CD14-positive monocyte (primary cell): ENCODE measurements around the gene WDR82. TPM values are rescaled to one million over a fixed set of nuclear protein-coding genes. Genes with fewer than 3 reads are reported as not detected.

Experiments
- DNase-seq, 3 donors: peaks; one replicate each; pipeline ENCODE4 v3.0.0-alpha.2; 2011 to 2022
- H2AFZ ChIP-seq: 2 replicates; pipeline ENCODE4 v1.6.0; 2012; ENCODE audit warnings: mild to moderate bottlenecking, low read depth, low read length, inconsistent platforms; ENCODE audit not compliant: insufficient read depth, poor library complexity, severe bottlenecking
- H3K27ac ChIP-seq, 2 donors: 1 replicate in 1 of 2; 2 replicates in 1 of 2; pipeline ENCODE4 v1.5.1; 2012 to 2013; ENCODE audit warnings: low read length in 2 of 2, control low read depth in 1 of 2, inconsistent platforms in 1 of 2, low read depth in 1 of 2, mild to moderate bottlenecking in 1 of 2
- H3K27me3 ChIP-seq, 2 donors: one replicate each; pipeline versions ENCODE4 v1.6.0 to v1.6.1; 2011 to 2013; ENCODE audit warnings: low read length in 2 of 2; ENCODE audit not compliant: control insufficient read depth in 2 of 2, insufficient read depth in 2 of 2
- H3K36me3 ChIP-seq, 2 donors: replicated peaks in 1 of 2; 1 replicate in 1 of 2; 2 replicates in 1 of 2; pipeline versions ENCODE4 v1.5.1 to v1.6.1; 2012 to 2013; ENCODE audit warnings: low read length in 2 of 2, control low read depth in 1 of 2, inconsistent platforms in 1 of 2, mild to moderate bottlenecking in 1 of 2; ENCODE audit not compliant: insufficient read depth in 2 of 2, control insufficient read depth in 1 of 2
- H3K4me1 ChIP-seq, 2 donors: 1 replicate in 1 of 2; 2 replicates in 1 of 2; pipeline versions ENCODE4 v1.5.1 to v1.6.1; 2012 to 2013; ENCODE audit warnings: low read length in 2 of 2, control low read depth in 1 of 2, inconsistent platforms in 1 of 2, mild to moderate bottlenecking in 1 of 2, moderate library complexity in 1 of 2; ENCODE audit not compliant: insufficient read depth in 2 of 2, control insufficient read depth in 1 of 2
- H3K4me2 ChIP-seq: replicated peaks from 2 replicates; pipeline ENCODE3; 2012; ENCODE audit warnings: low read length, moderate library complexity, mild to moderate bottlenecking; ENCODE audit not compliant: poor library complexity, severe bottlenecking; ENCODE audit errors: extremely low read depth
- H3K4me3 ChIP-seq, 3 experiments: fragments of 200-600 bp in 1 of 3; sonication (generic) in 1 of 3; replicated peaks in 1 of 3; 1 replicate in 2 of 3; 2 replicates in 1 of 3; pipeline ENCODE4 v1.5.1; 2011 to 2013; ENCODE audit warnings: low read length in 3 of 3, mild to moderate bottlenecking in 3 of 3, control low read depth in 2 of 3, low read depth in 2 of 3, inconsistent platforms in 1 of 3, moderate library complexity in 1 of 3
- H3K79me2 ChIP-seq: 2 replicates; pipeline ENCODE4 v1.6.0; 2012; ENCODE audit warnings: mild to moderate bottlenecking, control low read depth, inconsistent platforms, low read length, moderate library complexity; ENCODE audit not compliant: insufficient read depth
- H3K9ac ChIP-seq: 2 replicates; pipeline ENCODE4 v1.6.0; 2017; ENCODE audit warnings: low read length, mild to moderate bottlenecking; ENCODE audit not compliant: insufficient read depth, poor library complexity, severe bottlenecking
- H3K9me3 ChIP-seq, 2 donors: replicated peaks in 1 of 2; 1 replicate in 1 of 2; 2 replicates in 1 of 2; pipeline versions ENCODE4 v1.5.1 to v1.6.1; 2012 to 2013; ENCODE audit warnings: low read length in 2 of 2, control low read depth in 1 of 2; ENCODE audit not compliant: control insufficient read depth in 1 of 2, insufficient read depth in 1 of 2
- H4K20me1 ChIP-seq: 2 replicates; pipeline ENCODE4 v1.6.0; 2012; ENCODE audit warnings: mild to moderate bottlenecking, low read length, control low read depth, moderate library complexity; ENCODE audit not compliant: insufficient read depth
- H3K27ac Mint-ChIP-seq, 7 donors: one replicate each; pipeline ENCODE4 v1.8.0; 2020; ENCODE audit warnings: mild to moderate bottlenecking in 7 of 7, mixed read lengths in 7 of 7, moderate library complexity in 6 of 7, inconsistent platforms in 2 of 7
- H3K27me3 Mint-ChIP-seq, 3 donors: one replicate each; pipeline ENCODE4 v1.8.0; 2021 to 2022; ENCODE audit warnings: low read depth in 3 of 3, mild to moderate bottlenecking in 3 of 3, mixed read lengths in 3 of 3, moderate library complexity in 3 of 3, inconsistent platforms in 1 of 3
- H3K36me3 Mint-ChIP-seq, 2 donors: one replicate each; pipeline ENCODE4 v1.8.0; 2020; ENCODE audit warnings: mixed read lengths in 2 of 2, inconsistent platforms in 1 of 2, mild to moderate bottlenecking in 1 of 2
- H3K4me1 Mint-ChIP-seq: one replicate; pipeline ENCODE4 v1.8.0; 2020; ENCODE audit warnings: mild to moderate bottlenecking, mixed read lengths
- H3K4me3 Mint-ChIP-seq, 2 donors: one replicate each; pipeline ENCODE4 v1.8.0; 2020; ENCODE audit warnings: mild to moderate bottlenecking in 2 of 2, mixed read lengths in 2 of 2, moderate library complexity in 1 of 2
- H3K9me3 Mint-ChIP-seq, 7 donors: one replicate each; pipeline ENCODE4 v1.8.0; 2020 to 2022; ENCODE audit warnings: mixed read lengths in 7 of 7, mild to moderate bottlenecking in 6 of 7, moderate library complexity in 6 of 7, inconsistent platforms in 2 of 7
- WGBS: methylation state at CpG from one replicate; pipeline ENCODE4 v1.1.5; 2013; ENCODE audit warnings: missing lambda C conversion rate; ENCODE audit not compliant: insufficient coverage; 5-methylcytosine and 5-hydroxymethylcytosine counted together
- intact Hi-C, 2 donors: fragments of 100-400 bp; cut with micrococcal nuclease; formaldehyde crosslinking; loops; one replicate each; pipeline versions ENCODE4 v1.15.0 to v1.15.1; 2023
- polyA plus RNA-seq, 3 donors: library from polyadenylated mRNA; depleted of rRNA in 1 of 3; unstranded in 2 of 3; stranded (reverse) in 1 of 3; fragments of 300-500 nt in 2 of 3; fragments of >200 nt in 1 of 3; fragmentation: Illumina TruSeq in 2 of 3; gene quantifications; 1 replicate in 2 of 3; 2 replicates in 1 of 3; pipeline ENCODE4 v1.2.3, GENCODE V29; 2012 to 2021
- TF ChIP-seq, protein P1 (sequence below): fragments of 200-600 bp; IDR thresholded peaks from one replicate; pipeline ENCODE4 v1.8.0; 2022; ENCODE audit warnings: antibody characterized with exemption, mild to moderate bottlenecking

The WDR82 gene
- polyA plus RNA-seq, 3 donors: 27.3 to 33.4 (median 32.3) TPM

- no peak overlapping the region for H3K27ac Mint-ChIP-seq
- no peaks in the 10 kb centered on the region for H3K79me2 ChIP-seq
- peaks cover 3% of the 10 kb centered on the region for H4K20me1 ChIP-seq
- peaks cover 18 to 28% of the 10 kb centered on the region in 2 donors for H3K36me3 ChIP-seq
- H3K9me3 Mint-ChIP-seq: no peaks in the 10 kb centered on the region
- H3K4me1 Mint-ChIP-seq: peaks cover 37% of the 10 kb centered on the region
- no peaks in the 10 kb centered on the region for H3K9me3 ChIP-seq
- no peak overlapping the region for H3K4me3 ChIP-seq
- peaks cover 27 to 33% of the 10 kb centered on the region in 2 donors for H3K4me1 ChIP-seq
- 77% methylated on average over 3 of the region's 6 CpGs for WGBS
- no peak for DNase-seq
- no peak overlapping the region for H3K4me3 Mint-ChIP-seq
- no peak overlapping the region for H3K27ac ChIP-seq
- no peaks in the 10 kb centered on the region for H3K27me3 ChIP-seq
- H2AFZ ChIP-seq: no peak overlapping the region
- H3K4me2 ChIP-seq: no peak overlapping the region
- intact Hi-C loops: loop anchor here in 1 of 2 donors (5.0 kb wide), 1 partner anchor 52 kb away; no protein-coding TSS in a partner anchor
- no peak overlapping the region for H3K9ac ChIP-seq
- H3K27me3 Mint-ChIP-seq: peaks cover 0 to 3% (median 0%) of the 10 kb centered on the region in 3 donors
- TF ChIP-seq, protein P1, sequence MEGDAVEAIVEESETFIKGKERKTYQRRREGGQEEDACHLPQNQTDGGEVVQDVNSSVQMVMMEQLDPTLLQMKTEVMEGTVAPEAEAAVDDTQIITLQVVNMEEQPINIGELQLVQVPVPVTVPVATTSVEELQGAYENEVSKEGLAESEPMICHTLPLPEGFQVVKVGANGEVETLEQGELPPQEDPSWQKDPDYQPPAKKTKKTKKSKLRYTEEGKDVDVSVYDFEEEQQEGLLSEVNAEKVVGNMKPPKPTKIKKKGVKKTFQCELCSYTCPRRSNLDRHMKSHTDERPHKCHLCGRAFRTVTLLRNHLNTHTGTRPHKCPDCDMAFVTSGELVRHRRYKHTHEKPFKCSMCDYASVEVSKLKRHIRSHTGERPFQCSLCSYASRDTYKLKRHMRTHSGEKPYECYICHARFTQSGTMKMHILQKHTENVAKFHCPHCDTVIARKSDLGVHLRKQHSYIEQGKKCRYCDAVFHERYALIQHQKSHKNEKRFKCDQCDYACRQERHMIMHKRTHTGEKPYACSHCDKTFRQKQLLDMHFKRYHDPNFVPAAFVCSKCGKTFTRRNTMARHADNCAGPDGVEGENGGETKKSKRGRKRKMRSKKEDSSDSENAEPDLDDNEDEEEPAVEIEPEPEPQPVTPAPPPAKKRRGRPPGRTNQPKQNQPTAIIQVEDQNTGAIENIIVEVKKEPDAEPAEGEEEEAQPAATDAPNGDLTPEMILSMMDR: no peak
- peaks cover 48 to 49% of the 10 kb centered on the region in 2 donors for H3K36me3 Mint-ChIP-seq
These were observed 59.4 kb downstream of the WDR82 start for GRCh38 chr3:52218937-52219650.

DNA sequence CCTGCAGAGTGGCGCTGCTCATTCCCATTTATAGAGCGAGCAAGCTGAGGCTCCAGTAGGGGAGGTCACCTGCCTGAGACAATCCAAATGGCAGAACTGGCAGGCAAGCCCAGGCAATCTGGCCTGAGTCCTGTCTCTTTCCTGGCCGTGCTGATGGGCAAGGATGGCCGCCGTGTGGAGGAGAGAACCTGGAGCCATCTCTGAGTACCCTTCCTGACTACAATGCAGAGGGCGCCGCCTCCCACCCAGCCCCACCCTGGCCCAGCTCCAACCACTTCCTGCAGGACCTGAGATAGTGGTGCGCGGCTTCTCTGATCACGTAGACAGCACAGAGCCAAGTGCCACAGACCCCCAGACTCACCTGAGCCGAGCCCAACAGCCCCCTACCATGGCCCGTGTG lies 60.0 kb downstream of the WDR82 start:
- H3K27me3 Mint-ChIP-seq: peaks cover 0 to 3% (median 0%) of the 10 kb centered on the region in 3 donors
- no peak overlapping the region for H3K27ac Mint-ChIP-seq
- intact Hi-C loops: loop anchor here in 1 of 2 donors (5.0 kb wide), 1 partner anchor 51 kb away; no protein-coding TSS in a partner anchor
- H3K36me3 Mint-ChIP-seq: peaks cover 48 to 50% of the 10 kb centered on the region in 2 donors
- Histone ChIP-seq H3K9ac (no peak overlapping the region), H3K79me2 (no peaks in the 10 kb centered on the region), H3K4me1 (peaks cover 27 to 33% of the 10 kb centered on the region in 2 donors), H4K20me1 (peaks cover 3% of the 10 kb centered on the region), H3K9me3 (no peaks in the 10 kb centered on the region), H2AFZ (no peak overlapping the region), H3K36me3 (peaks cover 24 to 34% of the 10 kb centered on the region in 2 donors), H3K27me3 (no peaks in the 10 kb centered on the region), H3K4me3 (no peak overlapping the region), H3K27ac (no peak overlapping the region), H3K4me2 (no peak overlapping the region)
- no peak overlapping the region for H3K4me3 Mint-ChIP-seq
- WGBS: 48% methylated on average over 5 of the region's 12 CpGs
- H3K9me3 Mint-ChIP-seq: no peaks in the 10 kb centered on the region
- DNase-seq: no peak
- TF ChIP-seq, protein P1: no peak
- peaks cover 39% of the 10 kb centered on the region for H3K4me1 Mint-ChIP-seq
